Brain microvascular endothelial cell (primary cell): ENCODE measurements around the gene TTF1.

ENCODE experiments used
- DNase-seq: peaks from one replicate; pipeline ENCODE4 v3.0.0-alpha.2; 2020
- H3K27ac ChIP-seq: fragments of 250-450 bp; sonication (Bioruptor Pico); 2 replicates; pipeline ENCODE4 v1.5.1; 2020; ENCODE audit warnings: mild to moderate bottlenecking, moderate library complexity
- H3K27me3 ChIP-seq: fragments of 250-450 bp; sonication (Bioruptor Pico); replicated peaks from 2 replicates; pipeline ENCODE4 v1.5.1; 2020; ENCODE audit warnings: mild to moderate bottlenecking
- H3K36me3 ChIP-seq: fragments of 250-450 bp; sonication (Bioruptor Pico); replicated peaks from 2 replicates; pipeline ENCODE4 v1.5.1; 2020; ENCODE audit warnings: mild to moderate bottlenecking
- H3K4me3 ChIP-seq: 2 replicates; pipeline ENCODE4 v1.5.1; 2011; ENCODE audit warnings: low read depth, mild to moderate bottlenecking, control low read depth, low read length, moderate library complexity
- CTCF ChIP-seq: IDR thresholded peaks from 2 replicates; pipeline ENCODE4 v1.5.1; 2011; ENCODE audit warnings: low read depth, mild to moderate bottlenecking, moderate library complexity, low read length, control low read depth, inconsistent platforms; ENCODE audit errors: missing control alignments
- in situ Hi-C: cut with HindIII; loops from 2 replicates; pipeline ENCODE4 v1.10.0; 2017; ENCODE audit warnings: low sequenced_read_pairs, low pct_ligation_motif_present

TTF1 gene

GRCh38 chr9:132404228-132404881 is 2.3 kb downstream of the TTF1 start:
- no peak overlapping the region for H3K27ac ChIP-seq
- no peaks in the 10 kb centered on the region for H3K27me3 ChIP-seq
- no peak overlapping the region for H3K4me3 ChIP-seq
- TF ChIP-seq CTCF: no peak
- no peak for DNase-seq
- in situ Hi-C loops: no loop called here
- H3K36me3 ChIP-seq: peaks cover 13% of the 10 kb centered on the region

GRCh38 chr9:132401824-132402223 is 4.8 kb downstream of the TTF1 start:
- in situ Hi-C loops: no loop called here
- peaks cover 30% of the 10 kb centered on the region for H3K36me3 ChIP-seq

DNA sequence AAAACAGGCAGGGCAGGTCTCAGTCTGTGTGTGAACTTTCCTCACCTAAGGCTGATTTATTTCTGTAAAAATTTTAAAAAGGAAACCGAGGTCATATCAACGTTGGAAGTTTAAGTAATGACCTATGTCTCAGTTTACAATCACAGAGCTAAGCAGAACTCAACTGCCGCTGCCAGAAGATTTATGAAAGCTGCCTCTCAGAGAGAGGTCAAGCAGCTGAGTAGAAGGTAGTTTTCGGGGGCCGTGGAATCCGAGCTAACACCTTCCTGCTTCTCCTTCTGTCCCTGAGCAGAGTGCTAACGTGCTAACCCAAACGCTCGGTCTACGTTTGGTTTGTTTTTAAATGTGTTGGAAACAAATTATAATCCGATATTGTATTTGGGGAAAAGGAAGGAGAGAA is 11.1 kb downstream of the TTF1 start:
- DNase-seq: no peak
- H3K27me3 ChIP-seq: no peaks in the 10 kb centered on the region
- H3K27ac ChIP-seq: no peak overlapping the region
- H3K4me3 ChIP-seq: no peak overlapping the region
- H3K36me3 ChIP-seq: peaks cover 65% of the 10 kb centered on the region
- TF ChIP-seq CTCF: no peak
- in situ Hi-C loops: no loop called here

More at GRCh38 chr9:132401824-132402223, 4.8 kb downstream of the TTF1 start:
- H3K4me3 ChIP-seq: no peak overlapping the region
- no peak overlapping the region for H3K27ac ChIP-seq
- H3K27me3 ChIP-seq: no peaks in the 10 kb centered on the region
- TF ChIP-seq CTCF: no peak
- no peak for DNase-seq

DNA sequence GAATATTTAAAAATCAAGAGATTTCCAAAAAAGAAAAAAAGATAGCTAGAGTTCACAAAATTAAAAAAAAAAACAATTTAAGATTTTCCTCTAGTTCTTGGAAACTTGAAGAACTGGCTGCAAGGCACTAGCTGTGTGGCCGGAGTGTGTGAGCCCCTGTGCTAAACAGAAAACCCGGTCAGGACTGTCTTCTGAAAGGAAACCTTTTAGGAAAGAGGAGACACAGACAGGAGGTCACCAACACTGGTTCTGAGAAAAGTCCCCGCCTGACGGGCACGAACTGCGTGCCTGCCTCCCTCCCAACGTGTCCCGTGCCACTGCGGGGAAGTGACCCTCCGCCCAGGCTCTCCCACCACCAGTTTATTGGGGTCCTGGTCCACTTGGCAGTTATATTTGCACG is 15.2 kb downstream of the TTF1 start:
- H3K36me3 ChIP-seq: peaks cover 71% of the 10 kb centered on the region
- in situ Hi-C loops: no loop called here

DNA sequence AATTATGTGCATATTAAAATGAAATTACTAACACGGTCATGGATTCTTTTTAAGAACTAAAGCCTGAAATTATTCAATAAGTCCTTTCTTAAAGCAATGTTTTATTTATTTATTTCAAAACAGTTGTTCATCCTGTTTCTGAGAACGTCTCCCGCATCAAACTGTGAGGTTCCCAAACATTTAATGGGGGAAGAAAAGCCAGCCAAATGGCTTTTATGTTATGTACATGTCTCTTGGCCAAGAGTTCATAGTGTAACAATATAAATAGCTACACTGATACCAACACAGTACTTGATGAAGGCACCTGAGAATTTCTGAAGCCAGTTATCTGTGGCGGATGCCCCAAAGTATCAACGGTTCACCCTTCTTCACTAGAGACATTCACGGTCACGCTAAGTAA is 15.7 kb downstream of the TTF1 start:
- in situ Hi-C loops: no loop called here
- DNase-seq: no peak
- peaks cover 67% of the 10 kb centered on the region for H3K36me3 ChIP-seq

More for the DNA sequence above, 15.2 kb downstream of the TTF1 start:
- no peaks in the 10 kb centered on the region for H3K27me3 ChIP-seq
- no peak overlapping the region for H3K27ac ChIP-seq
- DNase-seq: no peak
- H3K4me3 ChIP-seq: no peak overlapping the region
- TF ChIP-seq CTCF: no peak

More for the DNA sequence above, 15.7 kb downstream of the TTF1 start:
- Histone ChIP-seq H3K27me3 (no peaks in the 10 kb centered on the region), H3K4me3 (no peak overlapping the region), H3K27ac (no peak overlapping the region)
- no peak for TF ChIP-seq CTCF
